SK-N-SH treated with all-trans-retinoic acid at 6 μM for 48 hours (cell line): ENCODE data around the gene ELAPOR1.

ENCODE experiments used
- ATAC-seq: fragments of 200-7000 bp; cut with Tn5 transposase; 3 replicates; pipeline ENCODE4 v1.9.1; 2020; ENCODE audit warnings: mild to moderate bottlenecking, moderate library complexity
- BACH2 ChIP-seq: fragments of 250-450 bp; sonication (Bioruptor Pico); IDR thresholded peaks from 2 replicates; pipeline ENCODE4 v1.9.0; 2021; ENCODE audit warnings: mild to moderate bottlenecking, borderline replicate concordance
- CSDC2 ChIP-seq: fragments of 250-450 bp; sonication (Bioruptor Pico); IDR thresholded peaks from 2 replicates; pipeline ENCODE4 v1.5.0; 2020; ENCODE audit warnings: mild to moderate bottlenecking, moderate library complexity
- ESRRG ChIP-seq: fragments of 250-450 bp; sonication (Bioruptor Pico); IDR thresholded peaks from 2 replicates; pipeline ENCODE4 v1.6.1; 2021; ENCODE audit warnings: mild to moderate bottlenecking
- GLIS3 ChIP-seq: fragments of 250-450 bp; sonication (Bioruptor Pico); IDR thresholded peaks from 2 replicates; pipeline ENCODE4 v1.5.0; 2020; ENCODE audit warnings: mild to moderate bottlenecking, moderate library complexity
- ISL1 ChIP-seq: fragments of 250-450 bp; sonication (Bioruptor Pico); IDR thresholded peaks from 2 replicates; pipeline ENCODE4 v2.1.2; 2022; ENCODE audit warnings: mild to moderate bottlenecking, moderate library complexity
- OSR1 ChIP-seq: fragments of 250-450 bp; sonication (Bioruptor Pico); IDR thresholded peaks from 2 replicates; pipeline ENCODE4 v1.8.0; 2022; ENCODE audit warnings: moderate library complexity, mild to moderate bottlenecking, inconsistent platforms
- PPARA ChIP-seq: fragments of 250-450 bp; sonication (Bioruptor Pico); IDR thresholded peaks from 2 replicates; pipeline ENCODE4 v1.5.0; 2020; ENCODE audit warnings: mild to moderate bottlenecking, borderline replicate concordance
- RARB ChIP-seq: fragments of 250-450 bp; sonication (Bioruptor Pico); IDR thresholded peaks from 2 replicates; pipeline ENCODE4 v1.8.0; 2021; ENCODE audit warnings: mild to moderate bottlenecking, moderate library complexity
- SNAI2 ChIP-seq: fragments of 250-450 bp; sonication (Bioruptor Pico); IDR thresholded peaks from 2 replicates; pipeline ENCODE4 v1.5.0; 2020; ENCODE audit warnings: mild to moderate bottlenecking, moderate library complexity
- TCF4 ChIP-seq: fragments of 250-450 bp; sonication (Bioruptor Pico); IDR thresholded peaks from 2 replicates; pipeline ENCODE4 v1.8.0; 2021; ENCODE audit warnings: mild to moderate bottlenecking, moderate library complexity, borderline replicate concordance
- TOX ChIP-seq: fragments of 250-450 bp; sonication (Bioruptor Pico); IDR thresholded peaks from 2 replicates; pipeline ENCODE4 v1.8.0; 2021; ENCODE audit warnings: mild to moderate bottlenecking, moderate library complexity, borderline replicate concordance
- ZC3H10 ChIP-seq: fragments of 250-450 bp; sonication (Bioruptor Pico); IDR thresholded peaks from 2 replicates; pipeline ENCODE4 v1.5.1; 2021; ENCODE audit warnings: mild to moderate bottlenecking, moderate library complexity
- ZFP3 ChIP-seq: fragments of 250-450 bp; sonication (Bioruptor Pico); IDR thresholded peaks from 2 replicates; pipeline ENCODE4 v1.5.0; 2020; ENCODE audit warnings: mild to moderate bottlenecking, moderate library complexity
- ZFP30 ChIP-seq: fragments of 450-650 bp; formaldehyde crosslinking; IDR thresholded peaks from 2 replicates; pipeline ENCODE4 v1.5.0; 2022; ENCODE audit warnings: mild to moderate bottlenecking, moderate library complexity
- ZNF565 ChIP-seq: fragments of 450-650 bp; formaldehyde crosslinking; conservative IDR thresholded peaks from 2 replicates; pipeline ENCODE4 v1.5.0; 2020; ENCODE audit warnings: low read depth, mild to moderate bottlenecking, moderate library complexity
- ZNF8 ChIP-seq: fragments of 450-650 bp; formaldehyde crosslinking; IDR thresholded peaks from 2 replicates; pipeline ENCODE4 v1.5.0; 2020; ENCODE audit warnings: mild to moderate bottlenecking, moderate library complexity
- TF ChIP-seq, protein P1 (sequence below): fragments of 250-450 bp; sonication (Bioruptor Pico); IDR thresholded peaks from 2 replicates; pipeline ENCODE4 v1.5.1; 2020; ENCODE audit warnings: low read depth, mild to moderate bottlenecking, moderate library complexity
- TF ChIP-seq, protein P2 (sequence below): fragments of 250-450 bp; sonication (Bioruptor Pico); IDR thresholded peaks from 2 replicates; pipeline ENCODE4 v1.8.0; 2021; ENCODE audit warnings: low read depth, mild to moderate bottlenecking, moderate library complexity, borderline replicate concordance
- TF ChIP-seq, protein P3 (sequence below): fragments of 250-450 bp; sonication (Bioruptor Pico); IDR thresholded peaks from 2 replicates; pipeline ENCODE4 v1.5.1; 2021; ENCODE audit warnings: mild to moderate bottlenecking, moderate library complexity
- TF ChIP-seq, protein P4 (sequence below): fragments of 250-450 bp; sonication (Bioruptor Pico); IDR thresholded peaks from 2 replicates; pipeline ENCODE4 v1.8.0; 2020; ENCODE audit warnings: mild to moderate bottlenecking, moderate library complexity, borderline replicate concordance

The ELAPOR1 gene

DNA sequence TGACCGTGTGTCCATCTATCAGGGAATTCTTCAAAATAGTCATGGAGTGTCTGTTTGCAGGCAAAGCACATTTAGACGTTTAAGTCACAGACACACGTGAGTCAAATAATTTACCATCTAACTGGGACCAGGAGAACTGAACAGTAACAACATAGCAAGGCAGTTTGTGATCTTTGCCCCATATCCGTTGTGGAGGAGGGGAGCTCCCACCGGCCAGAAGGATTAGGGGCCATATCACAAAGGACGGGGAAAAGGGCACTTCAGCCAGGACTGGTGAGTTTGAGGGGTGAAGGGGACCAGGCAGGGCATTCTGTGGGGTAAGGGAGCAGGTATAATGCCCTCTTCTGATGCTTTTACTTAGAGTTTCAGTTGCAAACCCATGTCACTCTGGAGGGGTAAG is 22.9 kb downstream of the ELAPOR1 start:
- no peak for TF ChIP-seq GLIS3 (CRISPR knock-in tag)
- no peak for ATAC-seq

DNA sequence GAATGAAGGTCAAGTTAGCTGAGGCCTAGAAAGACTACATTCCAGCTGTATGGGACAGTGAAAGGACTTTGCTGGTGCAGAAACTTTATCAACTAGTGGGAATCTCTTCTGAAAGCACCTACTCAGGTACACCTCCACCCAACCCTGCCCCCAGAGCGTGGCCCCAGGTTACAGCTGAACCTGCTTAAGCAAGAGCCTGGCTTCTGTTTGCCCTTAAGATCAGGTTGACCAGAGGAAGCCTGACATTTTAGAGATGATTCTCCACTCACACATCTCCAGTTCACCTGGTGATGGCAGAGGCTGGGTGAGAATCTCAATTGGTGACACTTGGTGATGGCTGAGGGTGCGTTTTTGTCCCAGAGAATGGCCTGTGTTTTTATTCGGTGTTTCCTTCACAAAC is 24.0 kb downstream of the ELAPOR1 start:
- TF ChIP-seq ZNF8 (CRISPR knock-in tag) (no peak), TCF4 (CRISPR knock-in tag) (no peak), ZNF565 (CRISPR knock-in tag) (no peak), OSR1 (CRISPR knock-in tag) (no peak), ISL1 (CRISPR knock-in tag) (no peak), TOX (no peak)
- TF ChIP-seq, protein P1, sequence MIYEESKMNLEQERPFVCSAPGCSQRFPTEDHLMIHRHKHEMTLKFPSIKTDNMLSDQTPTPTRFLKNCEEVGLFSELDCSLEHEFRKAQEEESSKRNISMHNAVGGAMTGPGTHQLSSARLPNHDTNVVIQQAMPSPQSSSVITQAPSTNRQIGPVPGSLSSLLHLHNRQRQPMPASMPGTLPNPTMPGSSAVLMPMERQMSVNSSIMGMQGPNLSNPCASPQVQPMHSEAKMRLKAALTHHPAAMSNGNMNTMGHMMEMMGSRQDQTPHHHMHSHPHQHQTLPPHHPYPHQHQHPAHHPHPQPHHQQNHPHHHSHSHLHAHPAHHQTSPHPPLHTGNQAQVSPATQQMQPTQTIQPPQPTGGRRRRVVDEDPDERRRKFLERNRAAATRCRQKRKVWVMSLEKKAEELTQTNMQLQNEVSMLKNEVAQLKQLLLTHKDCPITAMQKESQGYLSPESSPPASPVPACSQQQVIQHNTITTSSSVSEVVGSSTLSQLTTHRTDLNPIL (CRISPR knock-in tag): no peak
- TF ChIP-seq, all 23 proteins: peak for 0
- no peak for ATAC-seq

DNA sequence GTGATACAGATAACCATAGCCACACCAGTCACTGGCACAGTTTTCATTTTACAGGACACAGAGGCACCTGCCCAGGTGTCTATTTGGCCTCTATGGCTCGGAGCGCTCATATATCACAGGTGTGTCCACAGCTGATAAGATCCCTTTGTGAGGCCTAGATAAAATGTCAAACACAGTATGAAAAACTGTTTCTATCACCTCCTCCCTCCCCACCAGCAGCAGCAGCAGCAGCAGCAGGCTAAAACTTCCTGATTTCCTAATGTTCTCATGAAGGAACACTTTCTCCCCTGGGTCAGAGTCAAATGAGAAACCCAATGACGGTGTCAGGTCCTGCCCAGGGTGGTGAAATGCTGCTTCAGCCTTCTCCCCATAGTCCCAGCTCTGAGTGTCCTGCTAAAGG is 24.4 kb downstream of the ELAPOR1 start:
- ATAC-seq: no peak
- TF ChIP-seq ZNF565 (CRISPR knock-in tag): no peak
- TF ChIP-seq ZNF8 (CRISPR knock-in tag): no peak
- no peak for TF ChIP-seq RARB (CRISPR knock-in tag)
- TF ChIP-seq OSR1 (CRISPR knock-in tag): no peak
- no peak for TF ChIP-seq BACH2 (CRISPR knock-in tag)
- no peak for TF ChIP-seq ESRRG (CRISPR knock-in tag)
- TF ChIP-seq, protein P2, sequence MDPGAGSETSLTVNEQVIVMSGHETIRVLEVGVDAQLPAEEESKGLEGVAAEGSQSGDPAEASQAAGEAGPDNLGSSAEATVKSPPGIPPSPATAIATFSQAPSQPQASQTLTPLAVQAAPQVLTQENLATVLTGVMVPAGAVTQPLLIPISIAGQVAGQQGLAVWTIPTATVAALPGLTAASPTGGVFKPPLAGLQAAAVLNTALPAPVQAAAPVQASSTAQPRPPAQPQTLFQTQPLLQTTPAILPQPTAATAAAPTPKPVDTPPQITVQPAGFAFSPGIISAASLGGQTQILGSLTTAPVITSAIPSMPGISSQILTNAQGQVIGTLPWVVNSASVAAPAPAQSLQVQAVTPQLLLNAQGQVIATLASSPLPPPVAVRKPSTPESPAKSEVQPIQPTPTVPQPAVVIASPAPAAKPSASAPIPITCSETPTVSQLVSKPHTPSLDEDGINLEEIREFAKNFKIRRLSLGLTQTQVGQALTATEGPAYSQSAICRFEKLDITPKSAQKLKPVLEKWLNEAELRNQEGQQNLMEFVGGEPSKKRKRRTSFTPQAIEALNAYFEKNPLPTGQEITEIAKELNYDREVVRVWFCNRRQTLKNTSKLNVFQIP: no peak
- no peak for TF ChIP-seq PPARA (CRISPR knock-in tag)
- TF ChIP-seq, protein P1 (CRISPR knock-in tag): no peak
- no peak for TF ChIP-seq ZC3H10 (CRISPR knock-in tag)
- TF ChIP-seq, protein P3, sequence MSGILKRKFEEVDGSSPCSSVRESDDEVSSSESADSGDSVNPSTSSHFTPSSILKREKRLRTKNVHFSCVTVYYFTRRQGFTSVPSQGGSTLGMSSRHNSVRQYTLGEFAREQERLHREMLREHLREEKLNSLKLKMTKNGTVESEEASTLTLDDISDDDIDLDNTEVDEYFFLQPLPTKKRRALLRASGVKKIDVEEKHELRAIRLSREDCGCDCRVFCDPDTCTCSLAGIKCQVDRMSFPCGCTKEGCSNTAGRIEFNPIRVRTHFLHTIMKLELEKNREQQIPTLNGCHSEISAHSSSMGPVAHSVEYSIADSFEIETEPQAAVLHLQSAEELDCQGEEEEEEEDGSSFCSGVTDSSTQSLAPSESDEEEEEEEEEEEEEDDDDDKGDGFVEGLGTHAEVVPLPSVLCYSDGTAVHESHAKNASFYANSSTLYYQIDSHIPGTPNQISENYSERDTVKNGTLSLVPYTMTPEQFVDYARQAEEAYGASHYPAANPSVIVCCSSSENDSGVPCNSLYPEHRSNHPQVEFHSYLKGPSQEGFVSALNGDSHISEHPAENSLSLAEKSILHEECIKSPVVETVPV (CRISPR knock-in tag): no peak
- TF ChIP-seq CSDC2 (CRISPR knock-in tag): no peak
- TF ChIP-seq, all 23 proteins: peak for 0

DNA sequence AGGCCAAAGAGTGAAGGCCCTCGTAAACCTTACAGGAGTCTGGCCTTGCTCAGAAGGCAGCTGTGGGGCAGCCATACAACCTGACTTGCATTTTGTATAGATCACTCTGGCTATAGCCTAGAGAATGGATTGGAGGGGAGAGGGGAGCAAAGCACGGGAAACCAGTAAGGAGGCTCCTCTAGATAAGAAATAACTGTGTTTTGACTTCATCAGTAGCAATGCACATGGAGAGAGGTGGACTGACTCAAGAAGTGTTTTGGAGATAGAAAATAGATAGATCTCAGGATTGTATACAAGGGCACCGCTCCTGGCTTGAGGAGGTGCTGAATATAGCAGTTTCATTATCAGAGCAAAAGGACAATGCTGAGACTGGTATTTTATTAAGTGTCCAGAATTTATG is 26.5 kb downstream of the ELAPOR1 start:
- ATAC-seq: no peak
- no peak for TF ChIP-seq TCF4 (CRISPR knock-in tag)
- TF ChIP-seq, protein P2: no peak
- no peak for TF ChIP-seq CSDC2 (CRISPR knock-in tag)
- TF ChIP-seq, protein P3 (CRISPR knock-in tag): no peak
- TF ChIP-seq ZC3H10 (CRISPR knock-in tag): no peak
- no peak for TF ChIP-seq ZFP30 (CRISPR knock-in tag)
- TF ChIP-seq, protein P1 (CRISPR knock-in tag): no peak
- TF ChIP-seq TOX: no peak
- no peak for TF ChIP-seq SNAI2 (CRISPR knock-in tag)
- TF ChIP-seq BACH2 (CRISPR knock-in tag): no peak
- no peak for TF ChIP-seq GLIS3 (CRISPR knock-in tag)
- TF ChIP-seq ISL1 (CRISPR knock-in tag): no peak
- TF ChIP-seq, protein P4, sequence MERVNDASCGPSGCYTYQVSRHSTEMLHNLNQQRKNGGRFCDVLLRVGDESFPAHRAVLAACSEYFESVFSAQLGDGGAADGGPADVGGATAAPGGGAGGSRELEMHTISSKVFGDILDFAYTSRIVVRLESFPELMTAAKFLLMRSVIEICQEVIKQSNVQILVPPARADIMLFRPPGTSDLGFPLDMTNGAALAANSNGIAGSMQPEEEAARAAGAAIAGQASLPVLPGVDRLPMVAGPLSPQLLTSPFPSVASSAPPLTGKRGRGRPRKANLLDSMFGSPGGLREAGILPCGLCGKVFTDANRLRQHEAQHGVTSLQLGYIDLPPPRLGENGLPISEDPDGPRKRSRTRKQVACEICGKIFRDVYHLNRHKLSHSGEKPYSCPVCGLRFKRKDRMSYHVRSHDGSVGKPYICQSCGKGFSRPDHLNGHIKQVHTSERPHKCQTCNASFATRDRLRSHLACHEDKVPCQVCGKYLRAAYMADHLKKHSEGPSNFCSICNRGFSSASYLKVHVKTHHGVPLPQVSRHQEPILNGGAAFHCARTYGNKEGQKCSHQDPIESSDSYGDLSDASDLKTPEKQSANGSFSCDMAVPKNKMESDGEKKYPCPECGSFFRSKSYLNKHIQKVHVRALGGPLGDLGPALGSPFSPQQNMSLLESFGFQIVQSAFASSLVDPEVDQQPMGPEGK: no peak
- no peak for TF ChIP-seq OSR1 (CRISPR knock-in tag)
- TF ChIP-seq PPARA (CRISPR knock-in tag): no peak
- no peak for TF ChIP-seq ZNF8 (CRISPR knock-in tag)
- TF ChIP-seq ZNF565 (CRISPR knock-in tag): no peak
- TF ChIP-seq ZFP3 (CRISPR knock-in tag): no peak
- no peak for TF ChIP-seq ESRRG (CRISPR knock-in tag)
